GM19099 (cell line): ENCODE measurements around the gene ASIC4.

ENCODE experiments used
- POLR2A ChIP-seq: IDR thresholded peaks from 3 replicates; pipeline ENCODE4 v1.6.1; 2011; ENCODE audit warnings: low read depth; ENCODE audit not compliant: insufficient read length; ENCODE audit errors: extremely low read depth

Gene ASIC4

DNA sequence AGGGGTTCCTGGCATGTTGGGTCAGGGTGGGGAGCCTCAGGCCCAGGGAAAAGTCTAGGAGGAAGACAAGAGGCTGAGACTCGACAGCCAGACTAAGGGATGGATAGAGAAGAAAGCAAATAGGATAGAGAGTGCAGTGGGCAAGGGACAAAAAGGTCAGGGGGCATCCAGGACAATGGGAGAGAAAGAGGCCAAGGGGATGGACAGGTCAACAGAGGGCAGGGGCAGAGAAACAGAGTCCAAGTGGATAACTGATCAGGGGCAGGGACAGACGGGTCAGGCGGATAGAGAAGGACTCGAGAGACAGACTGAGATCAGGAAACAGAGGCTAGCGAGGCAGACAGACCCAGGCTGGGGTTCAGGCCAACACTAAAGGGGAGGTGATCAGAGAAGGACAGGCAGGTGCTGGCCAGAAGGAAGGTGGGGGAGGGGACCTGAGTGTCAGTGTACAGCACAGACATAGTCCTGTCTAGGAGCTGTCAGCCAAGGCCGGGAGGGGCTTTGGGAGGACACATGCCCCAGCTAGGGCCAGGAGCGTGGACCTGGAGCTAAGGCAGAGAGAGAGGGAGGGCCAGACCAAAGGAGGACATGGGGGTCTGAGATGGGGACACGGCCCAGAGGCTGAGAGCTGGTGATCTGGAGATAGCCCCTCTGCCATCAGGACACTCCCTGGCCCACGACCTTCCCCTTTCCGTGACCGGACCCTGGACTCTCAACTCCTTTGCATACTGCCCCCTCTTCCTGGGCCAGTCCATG lies 12.2 kb downstream of the ASIC4 start:
- no peak for TF ChIP-seq POLR2A

GRCh38 chr2:219527076-219527394 lies 12.8 kb downstream of the ASIC4 start:
- TF ChIP-seq POLR2A, result no peak

DNA sequence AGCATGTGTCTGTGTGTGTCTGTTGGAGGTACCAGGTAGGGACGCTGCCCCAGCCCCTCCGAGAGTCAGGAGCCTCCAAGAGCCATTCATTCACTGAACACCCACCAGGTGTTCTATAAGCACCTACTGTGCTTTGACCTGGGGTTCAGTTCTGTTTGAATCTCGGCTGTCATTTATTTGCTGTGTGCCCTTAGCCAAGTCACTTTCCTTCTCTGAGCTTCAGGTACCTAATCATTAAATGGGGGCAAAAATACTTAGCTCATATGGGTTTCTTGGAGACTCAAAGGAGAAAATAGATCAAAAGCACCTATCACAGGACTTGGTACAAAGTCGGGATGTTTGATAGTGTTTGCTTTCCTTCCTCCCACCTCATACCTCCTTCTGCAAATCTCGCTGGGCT lies 13.2 kb downstream of the ASIC4 start:
- no peak for TF ChIP-seq POLR2A

- no peak for TF ChIP-seq POLR2A
Observed at GRCh38 chr2:219530048-219530963, 16.0 kb downstream of the ASIC4 start.

- TF ChIP-seq POLR2A, result no peak
Observed at GRCh38 chr2:219531639-219532377, 17.5 kb downstream of the ASIC4 start.

DNA sequence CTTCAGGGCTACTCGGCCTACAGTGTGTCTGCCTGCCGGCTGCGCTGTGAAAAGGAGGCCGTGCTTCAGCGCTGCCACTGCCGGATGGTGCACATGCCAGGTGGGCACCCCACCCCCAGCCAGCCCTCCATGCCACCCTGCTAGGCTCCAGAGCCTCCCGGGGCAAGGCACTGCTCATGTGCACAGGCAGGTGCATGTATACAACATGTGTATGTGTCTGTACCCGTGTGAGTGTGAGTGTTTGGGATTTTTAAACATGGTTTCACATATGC lies 18.0 kb downstream of the ASIC4 start:
- no peak for TF ChIP-seq POLR2A

DNA sequence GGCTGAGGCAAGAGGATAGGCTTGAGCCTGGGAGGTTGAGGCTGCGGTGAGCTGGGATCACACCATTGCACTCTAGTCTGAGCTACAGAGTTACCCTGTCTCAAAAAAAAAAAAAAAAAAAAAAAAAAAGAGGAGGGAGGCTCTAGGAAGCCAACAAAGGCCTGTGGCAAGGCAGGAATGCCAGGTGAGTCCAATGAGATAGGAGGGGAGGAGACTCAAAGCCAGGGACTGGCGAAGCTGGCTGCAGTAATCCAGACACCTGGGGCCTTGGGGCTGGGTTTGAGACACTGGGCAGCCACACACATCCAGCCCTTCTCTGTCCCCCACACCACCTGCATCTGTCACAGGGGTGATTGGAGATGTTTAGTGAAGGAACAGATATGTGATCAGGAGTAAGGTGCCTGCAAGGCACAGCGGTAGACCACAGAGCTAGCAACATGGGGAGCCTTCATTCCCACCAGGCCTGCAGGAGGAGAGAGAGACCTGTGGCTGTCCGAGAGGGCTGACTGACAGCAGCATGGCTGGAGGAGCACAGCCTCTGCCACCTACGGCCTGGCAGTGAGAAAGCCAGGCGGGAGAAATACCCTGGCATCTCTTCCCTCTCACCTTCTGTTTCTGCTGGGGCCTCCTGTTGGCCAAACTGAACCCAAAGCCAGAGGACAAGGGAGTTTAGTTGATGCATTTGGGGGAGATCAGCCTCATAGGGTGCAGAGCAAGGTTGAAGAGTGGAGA lies 19.8 kb downstream of the ASIC4 start:
- TF ChIP-seq POLR2A, result no peak

DNA sequence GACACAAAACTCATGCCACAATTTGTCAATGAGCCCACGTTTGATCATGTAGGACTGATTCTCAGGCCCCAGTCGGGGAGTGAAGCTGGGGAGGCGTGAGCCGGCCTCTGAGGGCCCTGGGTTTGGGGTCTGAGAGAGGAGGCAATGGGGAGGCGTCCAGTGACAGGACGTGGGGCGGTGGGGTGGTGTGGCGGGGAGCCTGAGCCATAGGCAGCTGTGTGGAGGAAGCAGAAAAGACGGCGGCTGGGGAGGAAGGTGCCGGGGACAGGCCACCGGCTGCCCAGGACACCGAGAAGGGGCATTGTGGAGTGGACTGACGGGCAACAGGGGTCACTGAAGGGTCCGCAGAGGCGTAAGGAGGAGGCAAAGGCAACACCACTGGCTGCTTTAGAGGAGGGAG lies 22.1 kb downstream of the ASIC4 start:
- no peak for TF ChIP-seq POLR2A

GRCh38 chr2:219536967-219537366 lies 22.7 kb downstream of the ASIC4 start:
- TF ChIP-seq POLR2A, result no peak

GRCh38 chr2:219537657-219538488 lies 23.6 kb downstream of the ASIC4 start:
- TF ChIP-seq POLR2A, result no peak

GRCh38 chr2:219538504-219538951 lies 24.2 kb downstream of the ASIC4 start:
- TF ChIP-seq POLR2A, result no peak

GRCh38 chr2:219538956-219539788 lies 24.9 kb downstream of the ASIC4 start:
- TF ChIP-seq POLR2A, result no peak
